GM18508 (cell line): Measurements from ENCODE around the gene CPLX1.
"Not testable (repeated sequence)": the region's sequence is repeated elsewhere in the genome, so short reads cannot be mapped to it uniquely, and the experiment has no call there.

Source experiments
- ATAC-seq: cut with Tn5 transposase; IDR thresholded peaks from one replicate; pipeline ENCODE4 v1.9.1; 2021; ENCODE audit warnings: moderate number of reproducible peaks; ENCODE audit not compliant: insufficient read depth, unreplicated experiment

The CPLX1 gene

GRCh38 chr4:781493-782216, 44.3 kb downstream of the CPLX1 start:
- ATAC-seq: peak; percentile 89

GRCh38 chr4:780716-781492, 45.0 kb downstream of the CPLX1 start:
- peak; percentile 1 for ATAC-seq

GRCh38 chr4:780255-780654, 45.7 kb downstream of the CPLX1 start:
- not testable (repeated sequence) for ATAC-seq

DNA sequence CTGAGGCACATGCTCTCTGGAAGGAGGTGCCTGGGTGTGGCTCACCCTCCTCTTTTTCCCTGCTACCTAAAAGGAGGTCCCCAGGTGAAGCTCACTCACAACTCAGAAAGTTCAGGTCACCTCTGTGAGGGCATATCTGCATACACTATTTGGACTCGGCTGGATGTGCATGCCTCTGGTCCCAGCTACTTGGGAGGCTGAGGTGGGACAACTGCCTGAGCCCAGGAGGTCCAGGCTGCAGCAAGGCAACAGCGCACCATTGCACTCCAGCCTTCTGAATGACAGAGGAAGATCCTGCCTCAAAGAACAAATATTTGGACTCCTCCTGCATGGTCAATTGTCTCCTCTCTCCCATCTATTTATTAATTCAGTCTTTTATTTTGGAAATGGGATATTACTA, 46.4 kb downstream of the CPLX1 start:
- ATAC-seq: no peak

DNA sequence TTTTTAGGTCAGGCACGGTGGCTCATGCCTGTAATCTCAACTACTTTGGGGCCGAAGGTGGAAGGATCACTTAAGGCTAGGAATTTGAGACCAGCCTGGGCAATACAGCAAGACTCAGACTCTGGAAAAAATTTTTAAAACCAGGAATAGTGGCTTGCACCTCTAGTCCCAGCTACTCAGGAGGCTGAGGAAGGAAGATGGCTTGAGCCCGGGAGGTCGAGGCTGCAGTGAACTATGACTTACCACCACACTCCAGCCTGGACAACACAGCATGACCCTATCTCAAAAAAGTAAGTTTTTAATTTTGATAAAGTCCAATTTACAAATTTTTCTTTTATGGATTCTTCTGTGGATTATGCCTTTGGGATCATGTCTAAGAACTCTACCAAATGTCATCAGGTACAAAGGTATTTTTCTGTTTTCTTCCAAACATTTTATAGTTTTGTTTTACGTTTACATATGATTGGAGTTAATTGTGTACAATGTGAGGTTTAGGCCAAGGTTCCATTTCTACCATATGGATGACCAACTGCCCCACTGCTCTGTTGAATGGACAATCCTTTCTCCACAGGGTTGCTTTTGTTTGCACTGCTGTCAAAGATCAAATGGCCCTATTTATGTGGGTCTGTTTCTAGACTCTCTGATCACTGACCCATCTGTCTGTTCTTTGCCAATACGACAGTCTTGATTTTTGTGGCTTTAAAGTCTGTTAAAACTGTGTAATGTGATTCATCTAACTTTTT, 48.2 kb downstream of the CPLX1 start:
- ATAC-seq: no peak

GRCh38 chr4:776743-777441, 49.0 kb downstream of the CPLX1 start:
- ATAC-seq: no peak

DNA sequence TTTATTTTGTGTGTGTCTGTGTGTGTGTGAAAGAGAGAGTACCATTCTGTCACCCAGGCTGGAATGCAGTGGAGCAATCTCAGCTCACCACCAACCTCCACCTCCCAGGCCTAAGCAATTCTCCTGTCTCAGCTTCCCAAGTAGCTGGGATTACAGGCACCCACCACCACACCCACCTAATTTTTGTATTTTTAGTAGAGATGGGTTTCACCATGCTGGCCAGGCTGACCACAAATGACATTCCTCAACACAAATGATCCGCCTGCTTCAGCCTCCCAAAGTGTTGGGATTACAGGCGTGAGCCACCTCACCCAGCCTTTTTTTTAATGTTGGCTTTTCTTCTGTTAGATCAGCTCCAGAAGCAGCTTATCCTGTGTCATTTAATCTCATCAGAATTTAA, 50.4 kb downstream of the CPLX1 start:
- not testable (repeated sequence) for ATAC-seq

DNA sequence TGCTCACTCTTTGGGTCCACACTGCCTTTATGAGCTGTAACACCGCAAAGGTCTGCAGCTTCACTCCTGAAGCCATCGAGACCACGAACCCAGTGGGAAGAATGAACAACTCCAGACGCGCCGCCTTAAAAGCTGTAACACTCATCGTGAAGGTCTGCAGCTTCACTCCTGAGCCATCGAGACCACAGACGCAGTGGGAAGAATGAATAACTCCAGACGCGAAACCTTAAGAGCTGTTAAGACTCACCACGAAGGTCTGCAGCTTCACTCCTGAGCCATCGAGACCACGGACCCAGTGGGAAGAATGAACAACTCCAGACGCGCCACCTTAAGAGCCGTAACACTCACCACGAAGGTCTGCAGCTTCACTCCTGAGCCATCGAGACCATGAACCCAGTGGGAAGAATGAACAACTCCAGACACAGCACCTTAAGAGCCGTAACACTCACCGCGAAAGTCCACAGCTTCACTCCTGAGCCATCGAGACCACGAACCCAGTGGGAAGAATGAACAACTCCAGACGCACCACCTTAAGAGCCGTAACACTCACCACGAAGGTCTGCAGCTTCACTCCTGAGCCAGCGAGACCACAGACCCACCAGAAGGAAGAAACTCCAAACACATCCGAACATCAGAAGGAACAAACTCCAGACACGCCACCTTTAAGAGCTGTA, 51.4 kb downstream of the CPLX1 start:
- not testable (repeated sequence) for ATAC-seq

DNA sequence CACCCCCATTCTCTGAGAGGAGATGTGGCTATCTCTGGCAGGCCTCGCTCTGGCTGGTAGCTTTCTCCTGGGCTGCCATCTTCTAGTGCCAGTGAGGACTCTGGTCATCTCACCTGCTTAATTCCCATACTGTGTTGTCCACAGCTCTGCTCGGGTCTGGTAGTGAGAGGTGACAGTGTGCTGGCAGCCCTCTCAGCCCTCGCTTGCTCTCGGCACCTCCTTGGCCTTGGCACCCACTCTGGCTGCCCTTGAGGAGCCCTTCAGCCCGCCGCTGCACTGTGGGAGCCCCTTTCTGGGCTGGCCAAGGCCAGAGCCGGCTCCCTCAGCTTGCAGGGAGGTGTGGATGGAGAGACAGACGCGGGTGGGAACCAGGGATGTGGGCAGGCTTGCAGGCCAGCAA, 52.7 kb downstream of the CPLX1 start:
- ATAC-seq: no peak

DNA sequence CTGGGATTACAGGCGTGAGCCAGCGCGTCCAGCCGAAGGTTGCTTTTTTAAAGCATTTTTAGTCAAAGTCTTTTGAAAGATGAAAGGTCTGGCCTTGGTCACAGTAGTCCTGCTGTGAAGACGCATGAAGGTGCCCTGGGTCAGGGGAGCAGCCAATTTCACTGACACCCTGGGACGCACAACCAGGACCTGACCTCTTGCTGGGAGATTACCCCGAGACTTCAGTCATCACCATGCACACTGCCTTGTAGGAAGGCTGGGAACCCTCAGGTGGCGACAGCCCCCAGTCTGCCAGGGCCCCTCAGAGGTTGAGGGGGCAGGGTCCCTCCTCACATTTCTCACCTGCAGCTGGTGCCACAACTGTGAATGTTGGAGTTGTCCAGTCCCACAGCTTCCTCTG, 53.2 kb downstream of the CPLX1 start:
- ATAC-seq: no peak

- ATAC-seq: no peak
Observed at GRCh38 chr4:772118-772517, 53.8 kb downstream of the CPLX1 start.

- ATAC-seq: no peak
Observed at GRCh38 chr4:771464-771863, 54.5 kb downstream of the CPLX1 start.

DNA sequence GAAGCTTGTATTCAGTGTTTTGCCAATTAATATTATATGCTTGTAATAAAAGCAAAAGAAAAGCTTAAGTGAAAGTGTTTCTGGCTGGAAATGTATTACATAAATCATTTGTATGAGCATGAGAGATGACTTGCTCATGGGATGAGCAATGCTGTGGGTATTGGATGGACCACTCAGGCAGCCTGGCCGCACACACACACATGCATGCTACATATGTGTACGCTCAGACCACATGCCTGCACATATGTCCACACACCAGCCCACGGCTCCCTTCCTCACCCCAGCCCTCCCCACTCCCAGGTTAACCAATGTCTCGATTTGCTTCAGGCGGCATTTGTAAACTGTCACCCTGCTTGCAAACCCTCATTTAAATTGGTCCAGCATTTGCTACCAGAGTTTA, 55.9 kb downstream of the CPLX1 start:
- no peak for ATAC-seq

DNA sequence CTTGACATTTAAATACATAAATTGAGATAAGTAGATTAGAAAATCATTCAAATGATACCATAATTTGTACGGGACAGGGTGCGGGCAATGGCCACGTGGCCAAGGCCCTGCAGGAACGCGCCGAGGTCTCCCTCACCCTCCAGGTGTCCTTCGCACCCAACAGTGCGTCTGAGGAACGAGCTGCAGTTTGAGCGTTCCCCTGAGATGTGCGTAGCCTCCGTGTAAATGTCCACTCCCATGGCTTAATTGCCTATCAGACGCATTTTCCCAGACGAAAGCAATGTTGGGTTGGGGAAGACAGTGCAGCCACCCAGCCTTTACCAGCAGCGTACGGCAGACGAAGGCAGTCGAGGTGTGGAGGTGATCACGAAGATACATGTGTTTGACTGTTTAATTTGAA, 56.4 kb downstream of the CPLX1 start:
- no peak for ATAC-seq

DNA sequence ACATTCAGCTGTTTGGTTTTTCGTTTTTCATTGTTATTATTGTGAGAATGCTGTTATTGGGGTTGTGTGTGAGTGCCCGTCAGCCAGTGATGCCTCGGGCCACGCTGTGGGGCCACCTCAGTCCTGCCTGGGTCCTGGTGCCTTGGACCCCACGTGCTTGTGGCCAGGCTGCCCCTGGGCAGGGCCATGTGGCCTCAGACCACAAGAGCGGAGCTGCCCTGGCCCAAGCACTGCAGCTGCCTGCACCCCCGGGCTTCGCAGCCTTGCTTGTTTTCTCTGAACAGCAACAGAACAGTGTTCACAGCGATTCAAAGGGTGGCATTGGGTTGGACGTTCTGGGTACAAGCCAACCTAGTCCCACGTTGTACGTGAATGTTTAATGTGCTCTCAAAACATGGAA, 56.9 kb downstream of the CPLX1 start:
- ATAC-seq: no peak

DNA sequence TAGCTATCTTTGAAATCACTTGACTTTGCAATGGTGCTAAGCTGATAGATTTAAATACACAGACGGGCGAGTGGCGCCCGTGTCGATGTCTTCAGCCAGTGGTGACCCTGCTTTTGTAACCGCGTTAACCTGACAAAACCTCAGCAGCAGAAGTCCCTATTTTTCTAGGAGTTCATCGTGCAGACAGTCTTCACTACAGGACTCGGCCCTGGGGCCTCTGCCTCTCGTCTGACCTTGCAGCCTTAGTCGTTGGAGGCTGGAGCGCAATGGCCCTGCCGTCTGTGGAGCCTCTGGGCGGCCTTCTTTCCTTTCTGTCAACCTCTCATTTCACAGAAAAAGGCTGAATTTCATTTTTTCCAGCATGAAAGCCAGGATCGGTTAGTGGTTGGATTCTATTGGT, 57.9 kb downstream of the CPLX1 start:
- ATAC-seq: no peak

- ATAC-seq: no peak
Observed at GRCh38 chr4:766559-767283, 59.2 kb downstream of the CPLX1 start.

- no peak for ATAC-seq
Observed at GRCh38 chr4:766152-766515, 59.8 kb downstream of the CPLX1 start.

GRCh38 chr4:764405-765169, 61.3 kb downstream of the CPLX1 start:
- ATAC-seq: no peak
